Measurements from ENCODE around the gene TMEM201.

The TMEM201 gene

DNA sequence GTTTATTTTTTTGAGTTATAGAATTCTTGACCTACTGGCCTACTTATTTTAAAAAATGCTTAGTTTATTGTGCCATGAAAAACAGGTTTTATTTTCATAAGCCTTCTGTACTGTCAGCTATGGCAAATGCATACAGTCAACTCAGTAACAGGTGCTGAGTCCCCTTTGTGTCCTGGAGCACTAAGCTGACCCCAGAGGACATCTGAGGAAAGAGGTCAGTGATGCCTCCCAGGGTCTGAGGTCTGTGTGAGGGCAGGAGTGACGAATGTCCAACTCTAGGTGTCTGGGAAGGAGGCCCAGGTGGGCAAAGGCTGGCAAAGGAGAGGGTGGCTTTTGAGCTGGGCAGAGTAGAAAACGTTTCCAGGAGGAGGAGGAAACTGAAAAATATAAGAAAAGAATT, 7.8 kb upstream of the TMEM201 start:
- Histone ChIP-seq H3K9me3 (ENCODE audit: insufficient read depth, low read depth, low read length) (no peaks in the 10 kb centered on the region), H3K27ac (ENCODE audit: low read depth, low read length) (no peak overlapping the region), H3K27me3 (ENCODE audit: insufficient read depth, low read length) (no peaks in the 10 kb centered on the region), H3K9ac (ENCODE audit: low read depth, low read length) (no peak overlapping the region), H3K4me1 (ENCODE audit: insufficient read depth, low read length) (no peaks in the 10 kb centered on the region), H3K4me3 (ENCODE audit: low read length) (no peak overlapping the region), H3K36me3 (ENCODE audit: insufficient read depth, low read length) (peaks cover 70% of the 10 kb centered on the region)
- WGBS: 94% methylated on average over 2 of the region's 2 CpGs

DNA sequence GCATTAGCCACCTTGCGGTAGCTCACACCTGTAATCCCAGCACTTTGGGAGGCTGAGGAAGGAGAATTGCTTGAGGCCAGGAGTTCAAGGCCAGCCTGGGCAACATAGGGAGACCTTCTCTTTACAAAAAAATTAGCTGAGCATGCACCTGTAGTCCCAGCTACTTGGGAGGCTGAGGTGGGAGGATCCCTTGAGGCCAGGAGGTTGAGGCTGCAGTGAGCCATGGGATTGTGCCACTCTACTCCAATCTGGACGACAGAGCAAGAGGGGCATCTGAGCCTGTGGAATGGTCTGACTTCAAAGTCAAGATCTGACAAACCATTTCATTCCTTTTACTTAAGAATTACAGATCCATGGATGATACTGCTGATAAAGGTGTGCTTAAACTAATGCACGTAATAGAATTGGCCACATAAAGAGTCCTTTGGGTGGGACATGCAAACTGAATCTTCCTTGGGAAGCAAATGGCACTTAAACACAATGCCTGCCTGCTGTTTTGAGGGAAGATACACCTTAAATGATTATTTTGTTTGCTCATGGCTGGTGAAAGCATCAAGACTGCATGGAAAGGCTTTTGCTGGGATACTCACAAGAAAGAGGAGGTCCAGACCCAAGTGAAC, 2.5 kb upstream of the TMEM201 start:
- Histone ChIP-seq H3K27ac (ENCODE audit: low read depth, low read length) (no peak overlapping the region), H3K4me3 (ENCODE audit: low read length) (no peak overlapping the region), H3K27me3 (ENCODE audit: insufficient read depth, low read length) (no peaks in the 10 kb centered on the region; the same call in 1 of the 2 replicates), H3K36me3 (ENCODE audit: insufficient read depth, low read length) (peaks cover 31% of the 10 kb centered on the region), H3K9ac (ENCODE audit: low read depth, low read length) (no peak overlapping the region), H3K4me1 (ENCODE audit: insufficient read depth, low read length) (0 out of 2 replicates have a peak, but pooled peaks cover 9% of the 10 kb centered on the region), H3K9me3 (ENCODE audit: insufficient read depth, low read depth, low read length) (no peaks in the 10 kb centered on the region)
- 91% methylated on average over 3 of the region's 3 CpGs for WGBS

DNA sequence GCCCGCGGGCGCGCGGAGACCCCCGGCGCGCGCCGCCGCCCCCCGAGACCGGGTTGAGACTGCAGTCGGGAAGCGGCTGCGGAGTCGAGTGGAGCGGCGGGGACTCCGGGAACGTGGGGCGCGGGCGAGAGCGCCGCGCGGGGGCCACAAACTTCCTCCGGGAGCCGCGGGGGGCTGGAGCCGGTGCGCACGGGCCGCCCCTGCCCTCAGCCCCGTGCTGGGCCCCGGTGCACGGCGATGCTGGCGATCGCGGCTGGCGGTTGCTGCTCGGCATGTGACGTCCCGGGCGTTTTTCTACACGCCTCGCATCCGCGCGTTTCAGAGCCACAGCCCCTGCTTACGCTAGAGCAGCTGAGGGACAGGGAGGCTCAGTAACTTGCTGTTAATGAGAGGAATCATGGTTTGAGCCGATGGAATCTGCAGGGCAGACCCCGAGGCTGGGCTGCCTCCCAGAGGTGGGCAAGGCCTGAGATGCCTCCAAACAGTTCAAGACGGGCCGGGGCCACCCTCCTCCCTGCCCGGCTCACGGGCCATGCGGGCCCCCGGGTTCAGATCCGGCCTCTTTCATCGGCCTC, 520 bp downstream of the TMEM201 start:
- H3K9ac ChIP-seq (ENCODE audit: low read depth, low read length): peak overlapping the region; percentile 72
- H3K9me3 ChIP-seq (ENCODE audit: insufficient read depth, low read depth, low read length): no peaks in the 10 kb centered on the region
- WGBS: 2% methylated on average over 63 of the region's 63 CpGs
- peaks cover 7% of the 10 kb centered on the region; the same call in 1 of the 2 replicates for H3K36me3 ChIP-seq (ENCODE audit: insufficient read depth, low read length)
- H3K27me3 ChIP-seq (ENCODE audit: insufficient read depth, low read length): no peaks in the 10 kb centered on the region; the same call in 1 of the 2 replicates
- H3K4me1 ChIP-seq (ENCODE audit: insufficient read depth, low read length): peaks cover 33% of the 10 kb centered on the region
- no peak overlapping the region for H3K27ac ChIP-seq (ENCODE audit: low read depth, low read length)
- H3K4me3 ChIP-seq (ENCODE audit: low read length): peak overlapping the region; percentile 69

DNA sequence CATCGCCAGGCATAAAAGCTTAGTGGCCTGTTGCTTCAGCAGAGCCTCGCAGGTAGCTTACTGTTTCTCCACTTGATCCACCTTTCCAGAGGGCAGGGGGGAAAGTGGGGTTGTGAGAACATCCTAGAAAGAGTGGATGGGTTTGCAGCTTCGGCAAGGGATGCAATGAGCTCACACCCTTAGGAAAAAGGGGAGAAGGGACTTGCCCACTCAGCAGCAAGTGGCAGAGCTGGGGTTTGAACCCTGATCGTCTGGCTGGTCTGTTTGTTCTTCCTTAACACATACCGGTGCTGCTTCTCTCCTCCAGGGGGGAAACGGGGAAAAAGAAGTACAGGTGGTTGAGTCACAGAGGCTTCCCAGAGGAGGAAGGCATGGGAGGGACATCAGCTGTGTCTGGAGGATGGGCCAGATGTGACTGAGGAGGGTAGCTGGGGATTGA, 1.0 kb downstream of the TMEM201 start:
- Histone ChIP-seq H3K27ac (ENCODE audit: low read depth, low read length) (no peak overlapping the region), H3K9me3 (ENCODE audit: insufficient read depth, low read depth, low read length) (no peaks in the 10 kb centered on the region), H3K36me3 (ENCODE audit: insufficient read depth, low read length) (peaks cover 4% of the 10 kb centered on the region; the same call in 1 of the 2 replicates), H3K4me3 (ENCODE audit: low read length) (peak overlapping the region; percentile 69), H3K27me3 (ENCODE audit: insufficient read depth, low read length) (no peaks in the 10 kb centered on the region; the same call in 1 of the 2 replicates), H3K4me1 (ENCODE audit: insufficient read depth, low read length) (peaks cover 33% of the 10 kb centered on the region), H3K9ac (ENCODE audit: low read depth, low read length) (peak overlapping the region; percentile 72)
- WGBS: 30% methylated on average over 6 of the region's 6 CpGs

DNA sequence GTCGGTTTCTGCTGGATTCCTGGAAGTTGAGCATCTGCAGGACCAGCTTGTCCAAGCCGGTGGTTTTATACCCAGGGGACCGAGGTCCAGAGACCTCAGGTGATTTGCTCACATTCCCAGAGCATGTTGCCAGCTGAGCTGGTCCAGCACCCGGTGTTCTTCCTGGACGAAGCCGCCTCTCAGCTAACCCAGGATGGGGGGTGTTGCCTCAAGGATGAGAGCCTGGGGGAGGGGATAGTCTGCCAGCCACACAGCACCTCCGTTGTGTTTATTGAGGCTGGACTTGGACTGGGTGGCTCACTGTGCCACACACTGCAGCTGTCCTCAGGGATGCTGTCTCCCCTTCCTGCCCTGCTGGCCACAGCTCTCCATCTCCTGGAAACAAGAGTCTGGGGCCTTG, 1.5 kb downstream of the TMEM201 start:
- Histone ChIP-seq H3K9me3 (ENCODE audit: insufficient read depth, low read depth, low read length) (no peaks in the 10 kb centered on the region), H3K27me3 (ENCODE audit: insufficient read depth, low read length) (no peaks in the 10 kb centered on the region; the same call in 1 of the 2 replicates), H3K4me3 (ENCODE audit: low read length) (peak overlapping the region; percentile 69), H3K36me3 (ENCODE audit: insufficient read depth, low read length) (no peaks in the 10 kb centered on the region), H3K27ac (ENCODE audit: low read depth, low read length) (no peak overlapping the region), H3K9ac (ENCODE audit: low read depth, low read length) (0 out of 2 replicates have a peak overlapping the region, but pooled peaks have one; percentile 72), H3K4me1 (ENCODE audit: insufficient read depth, low read length) (peaks cover 33% of the 10 kb centered on the region)
- 84% methylated on average over 7 of the region's 7 CpGs for WGBS

DNA sequence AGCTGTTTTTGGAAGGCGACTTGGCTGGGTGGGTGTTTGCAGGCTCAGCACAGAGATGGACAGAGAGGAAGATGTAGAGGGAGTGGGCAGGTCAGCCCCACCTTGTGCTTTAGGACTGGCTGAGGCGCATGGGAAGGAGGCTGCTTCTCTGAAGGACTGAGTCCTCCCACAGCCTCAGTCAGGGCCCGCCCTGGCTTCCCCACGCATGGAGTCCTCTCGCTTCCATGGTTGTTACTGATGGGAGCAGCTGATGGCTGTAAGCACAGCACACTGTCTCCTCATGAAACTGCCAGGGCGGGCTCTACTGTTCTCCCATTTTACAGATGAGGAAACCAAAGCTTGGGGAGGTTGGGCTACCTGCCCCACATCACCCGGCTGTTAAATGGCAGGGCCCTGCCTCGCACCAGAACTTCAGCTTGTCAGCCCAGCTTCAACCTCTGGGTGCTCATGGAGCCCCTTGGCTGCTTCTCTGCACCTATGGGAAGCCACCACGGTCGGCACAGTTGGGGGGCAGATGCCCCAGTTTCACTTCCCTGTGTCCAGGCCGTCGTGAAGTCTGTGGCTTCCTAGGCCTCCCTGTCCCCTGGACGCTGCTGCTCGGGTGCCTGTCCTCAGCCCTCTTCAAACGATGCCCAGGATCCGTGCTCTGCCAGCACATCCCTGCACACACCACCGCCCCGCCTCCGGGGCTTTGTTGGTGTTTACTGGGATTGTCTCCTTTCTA, 2.4 kb downstream of the TMEM201 start:
- H3K4me1 ChIP-seq (ENCODE audit: insufficient read depth, low read length): peaks cover 33% of the 10 kb centered on the region
- H3K27ac ChIP-seq (ENCODE audit: low read depth, low read length): no peak overlapping the region
- H3K9me3 ChIP-seq (ENCODE audit: insufficient read depth, low read depth, low read length): no peaks in the 10 kb centered on the region
- H3K36me3 ChIP-seq (ENCODE audit: insufficient read depth, low read length): peaks cover 2% of the 10 kb centered on the region; the same call in 1 of the 2 replicates
- no peak overlapping the region for H3K4me3 ChIP-seq (ENCODE audit: low read length)
- H3K27me3 ChIP-seq (ENCODE audit: insufficient read depth, low read length): no peaks in the 10 kb centered on the region; the same call in 1 of the 2 replicates
- WGBS: 88% methylated on average over 19 of the region's 19 CpGs
- H3K9ac ChIP-seq (ENCODE audit: low read depth, low read length): no peak overlapping the region

DNA sequence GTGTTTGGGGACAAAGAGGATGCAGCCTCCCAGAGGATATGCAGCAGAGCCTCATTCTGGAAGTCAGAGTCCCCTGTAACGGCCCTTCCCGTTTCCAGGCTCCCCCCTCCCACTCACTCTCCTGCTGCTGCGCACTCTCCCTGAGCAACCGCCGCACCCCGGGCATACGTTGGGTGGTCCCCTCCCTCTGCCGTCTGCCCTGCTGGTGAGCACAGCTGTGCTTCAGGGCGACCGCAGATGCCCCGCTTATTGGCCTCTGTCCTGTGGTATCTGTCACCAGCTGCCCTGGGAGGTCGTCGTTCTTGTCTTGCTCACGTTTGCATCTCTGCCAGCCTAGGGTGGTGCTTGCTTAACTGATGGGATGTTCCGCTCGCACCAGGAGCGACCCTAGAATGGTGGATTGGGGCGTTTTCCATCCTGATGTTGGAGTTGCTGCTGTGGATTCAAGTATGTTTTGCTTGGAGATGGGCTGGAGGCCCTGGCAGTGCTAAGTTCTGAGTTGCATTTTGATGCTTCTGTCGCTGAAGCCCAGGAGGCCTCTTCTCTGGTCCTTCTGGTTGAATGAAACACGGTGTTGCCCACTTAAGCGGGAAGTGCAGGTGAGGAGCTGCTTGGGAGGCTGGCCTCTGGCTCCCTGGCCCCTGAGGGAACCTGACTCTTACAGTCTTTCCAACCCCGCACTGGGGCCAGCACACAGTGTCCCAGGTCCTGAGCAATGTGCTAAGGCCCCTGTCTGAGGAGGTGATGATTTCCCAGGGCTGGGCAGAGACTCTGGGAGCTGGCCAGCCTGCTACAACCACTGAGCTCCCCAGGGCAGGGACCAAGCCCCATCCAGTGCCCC, 3.2 kb downstream of the TMEM201 start:
- H3K27ac ChIP-seq (ENCODE audit: low read depth, low read length): no peak overlapping the region
- no peaks in the 10 kb centered on the region; the same call in 1 of the 2 replicates for H3K27me3 ChIP-seq (ENCODE audit: insufficient read depth, low read length)
- H3K9me3 ChIP-seq (ENCODE audit: insufficient read depth, low read depth, low read length): no peaks in the 10 kb centered on the region
- WGBS: 79% methylated on average over 22 of the region's 22 CpGs
- no peak overlapping the region for H3K4me3 ChIP-seq (ENCODE audit: low read length)
- H3K9ac ChIP-seq (ENCODE audit: low read depth, low read length): no peak overlapping the region
- H3K4me1 ChIP-seq (ENCODE audit: insufficient read depth, low read length): peaks cover 33% of the 10 kb centered on the region
- peaks cover 7% of the 10 kb centered on the region for H3K36me3 ChIP-seq (ENCODE audit: insufficient read depth, low read length)

DNA sequence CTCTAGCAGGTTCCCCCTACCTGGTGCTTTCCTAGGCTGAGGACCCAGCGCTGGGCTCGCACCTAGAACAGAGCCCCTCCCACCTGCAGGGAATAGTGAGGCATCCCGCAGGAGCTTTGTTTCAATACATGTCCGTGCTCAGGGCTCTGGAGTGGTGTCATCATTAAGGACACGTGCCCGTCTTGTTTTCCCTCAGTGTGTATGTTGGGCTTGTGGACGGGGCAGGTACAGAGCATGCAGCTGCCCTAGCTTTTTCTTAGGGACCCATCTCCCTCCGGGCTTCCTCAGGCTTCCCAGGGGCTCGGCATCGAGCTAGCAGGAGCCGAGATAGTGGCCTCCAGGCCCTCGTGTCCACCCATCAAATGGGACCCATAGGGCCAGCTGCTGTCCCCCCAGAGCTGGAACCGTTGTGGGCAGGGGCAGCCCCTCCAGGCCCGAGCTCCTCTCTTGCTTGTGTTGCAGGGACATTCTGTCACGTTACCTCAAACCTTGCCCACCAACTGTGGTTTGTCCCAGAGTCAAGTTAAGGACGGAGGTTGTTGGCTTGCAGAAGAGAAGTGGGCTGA, 3.9 kb downstream of the TMEM201 start:
- WGBS: 80% methylated on average over 15 of the region's 16 CpGs
- Histone ChIP-seq H3K27ac (ENCODE audit: low read depth, low read length) (peak overlapping the region; percentile 63), H3K9me3 (ENCODE audit: insufficient read depth, low read depth, low read length) (no peaks in the 10 kb centered on the region), H3K27me3 (ENCODE audit: insufficient read depth, low read length) (no peaks in the 10 kb centered on the region; the same call in 1 of the 2 replicates), H3K4me1 (ENCODE audit: insufficient read depth, low read length) (peaks cover 33% of the 10 kb centered on the region), H3K36me3 (ENCODE audit: insufficient read depth, low read length) (peaks cover 15% of the 10 kb centered on the region), H3K9ac (ENCODE audit: low read depth, low read length) (no peak overlapping the region), H3K4me3 (ENCODE audit: low read length) (no peak overlapping the region)

DNA sequence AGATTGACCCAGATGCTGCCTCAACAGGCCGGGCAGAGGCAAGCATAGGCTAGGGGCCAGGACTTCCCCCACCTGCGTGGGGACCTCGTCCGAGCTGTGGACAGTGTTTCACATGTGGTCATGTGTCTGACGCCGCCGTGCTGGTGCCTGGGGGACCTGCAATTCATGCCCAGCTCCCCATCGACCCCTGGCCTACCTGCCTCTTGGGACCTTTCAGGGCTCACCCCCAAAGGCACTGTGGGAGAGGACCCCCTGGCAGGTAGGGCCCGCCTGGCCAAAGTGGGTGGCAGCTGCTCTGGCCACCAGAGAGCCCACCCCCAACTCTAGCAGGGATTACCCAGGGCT, 4.4 kb downstream of the TMEM201 start:
- Histone ChIP-seq H3K9me3 (ENCODE audit: insufficient read depth, low read depth, low read length) (no peaks in the 10 kb centered on the region), H3K27ac (ENCODE audit: low read depth, low read length) (peak overlapping the region; percentile 63), H3K4me1 (ENCODE audit: insufficient read depth, low read length) (peaks cover 33% of the 10 kb centered on the region), H3K4me3 (ENCODE audit: low read length) (no peak overlapping the region), H3K27me3 (ENCODE audit: insufficient read depth, low read length) (no peaks in the 10 kb centered on the region), H3K9ac (ENCODE audit: low read depth, low read length) (no peak overlapping the region), H3K36me3 (ENCODE audit: insufficient read depth, low read length) (peaks cover 20% of the 10 kb centered on the region)
- 77% methylated on average over 9 of the region's 9 CpGs for WGBS

DNA sequence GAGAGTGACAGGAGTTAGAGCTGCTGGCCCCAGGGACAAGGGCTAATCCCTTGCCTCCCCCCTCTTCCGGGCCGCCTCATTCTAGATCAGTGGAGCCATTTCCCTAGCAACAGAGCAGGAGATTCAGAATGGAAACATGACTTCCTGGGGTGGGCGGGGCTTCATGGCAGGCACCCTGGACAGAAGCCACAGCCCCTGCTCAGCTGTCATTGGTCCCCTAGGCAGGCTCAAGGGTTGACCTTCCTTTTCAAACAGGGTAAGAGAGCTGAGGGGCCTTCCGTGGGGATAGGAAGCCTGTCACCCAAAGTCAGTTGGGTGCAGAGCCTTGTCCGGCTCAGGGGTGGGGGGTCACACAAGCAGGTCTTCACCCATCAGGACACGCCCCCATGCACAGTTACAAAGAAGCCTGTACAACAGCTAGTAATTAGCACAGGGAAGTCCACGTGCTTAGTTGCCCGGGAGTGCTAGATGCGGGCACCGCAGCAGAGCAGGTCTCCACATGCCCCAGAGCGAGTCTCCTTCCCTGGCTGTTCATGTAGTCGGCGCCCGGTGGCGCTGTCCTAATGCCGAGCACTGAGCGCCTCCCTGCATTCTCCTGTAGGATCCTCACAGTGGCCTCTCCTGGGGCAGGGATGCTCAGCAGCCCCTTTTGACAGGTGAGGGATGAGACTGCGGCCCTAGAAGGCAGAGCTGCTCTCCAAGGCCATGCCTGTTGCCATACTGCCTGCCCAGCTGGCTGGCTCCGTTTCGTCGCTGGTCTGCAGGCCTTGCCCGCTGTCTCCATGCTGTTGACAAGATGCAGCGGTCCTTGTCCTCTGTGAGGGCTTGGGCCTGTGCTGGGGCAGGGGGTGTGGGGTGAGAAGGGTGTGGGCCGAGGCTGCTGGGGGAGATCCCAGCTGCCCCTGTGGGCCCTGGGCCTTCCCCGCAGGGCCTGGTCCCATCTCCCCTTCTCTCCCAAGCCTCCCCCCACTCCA, 5.1 kb downstream of the TMEM201 start:
- Histone ChIP-seq H3K4me1 (ENCODE audit: insufficient read depth, low read length) (peaks cover 33% of the 10 kb centered on the region), H3K4me3 (ENCODE audit: low read length) (no peak overlapping the region)

More for the DNA sequence above, 5.1 kb downstream of the TMEM201 start:
- no peaks in the 10 kb centered on the region for H3K9me3 ChIP-seq (ENCODE audit: insufficient read depth, low read depth, low read length)
- no peaks in the 10 kb centered on the region for H3K27me3 ChIP-seq (ENCODE audit: insufficient read depth, low read length)
- 74% methylated on average over 25 of the region's 25 CpGs for WGBS
- peaks cover 26% of the 10 kb centered on the region for H3K36me3 ChIP-seq (ENCODE audit: insufficient read depth, low read length)
- peak overlapping the region; percentile 63; the same call in 1 of the 2 replicates for H3K27ac ChIP-seq (ENCODE audit: low read depth, low read length)
- H3K9ac ChIP-seq (ENCODE audit: low read depth, low read length): no peak overlapping the region
